Esophagus mucosa (tissue), 1 donor: ENCODE measurements around the gene TAB3. TPM values are rescaled to one million over a fixed set of nuclear protein-coding genes. Genes with fewer than 3 reads are reported as not detected.
"Not testable (repeated sequence)": the region's sequence is repeated elsewhere in the genome, so short reads cannot be mapped to it uniquely, and the experiment has no call there.

Source experiments
- ATAC-seq: fragments of 200-7000 bp; cut with Tn5 transposase; one replicate; pipeline ENCODE4 v1.9.1; 2020
- total RNA-seq: library from RNA; stranded (reverse); gene quantifications from one replicate; pipeline ENCODE4 v1.2.4, GENCODE V29; 2023
- donor health status: DM: yes; HTN: yes; CAD: no.

The TAB3 gene
- total RNA-seq, 1 donor from 2014 or later: 17.5 TPM

DNA sequence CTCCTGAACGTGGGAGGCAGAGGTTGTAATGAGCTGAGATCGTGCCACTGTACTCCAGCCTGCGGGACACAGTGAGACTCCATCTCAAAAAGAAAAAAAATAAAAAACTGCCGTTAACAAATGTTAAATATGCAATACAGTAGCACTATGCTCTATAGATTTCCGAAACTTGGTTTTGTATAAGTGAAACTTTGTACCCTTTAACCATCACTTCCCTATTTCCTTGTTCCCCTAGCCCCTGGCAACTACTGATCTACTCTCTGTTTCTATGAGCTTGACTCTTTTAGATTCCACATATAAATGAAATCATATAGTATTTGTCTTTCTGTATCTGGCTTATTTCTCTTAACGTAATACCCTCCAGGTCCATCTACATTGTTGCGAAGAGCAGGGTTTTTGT, 74.1 kb downstream of the TAB3 start:
- ATAC-seq: no peak

DNA sequence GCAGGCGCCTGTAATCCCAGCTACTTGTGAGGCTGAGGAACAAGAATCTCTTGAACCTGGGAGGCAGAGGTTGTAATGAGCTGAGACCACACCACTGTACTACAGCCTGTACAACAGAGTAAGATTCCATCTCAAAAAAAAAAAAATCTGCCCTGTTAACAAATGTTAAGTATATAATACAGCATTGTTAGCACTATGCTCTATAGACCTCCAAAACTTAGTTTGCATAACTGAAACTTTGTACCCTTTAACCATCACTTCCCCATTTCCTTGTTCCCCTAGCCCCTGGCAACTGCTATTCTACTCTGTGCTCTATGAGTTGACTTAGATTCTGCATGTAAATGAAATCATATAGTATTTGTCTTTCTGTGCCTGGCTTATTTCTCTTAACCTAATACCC, 76.7 kb downstream of the TAB3 start:
- no peak for ATAC-seq

DNA sequence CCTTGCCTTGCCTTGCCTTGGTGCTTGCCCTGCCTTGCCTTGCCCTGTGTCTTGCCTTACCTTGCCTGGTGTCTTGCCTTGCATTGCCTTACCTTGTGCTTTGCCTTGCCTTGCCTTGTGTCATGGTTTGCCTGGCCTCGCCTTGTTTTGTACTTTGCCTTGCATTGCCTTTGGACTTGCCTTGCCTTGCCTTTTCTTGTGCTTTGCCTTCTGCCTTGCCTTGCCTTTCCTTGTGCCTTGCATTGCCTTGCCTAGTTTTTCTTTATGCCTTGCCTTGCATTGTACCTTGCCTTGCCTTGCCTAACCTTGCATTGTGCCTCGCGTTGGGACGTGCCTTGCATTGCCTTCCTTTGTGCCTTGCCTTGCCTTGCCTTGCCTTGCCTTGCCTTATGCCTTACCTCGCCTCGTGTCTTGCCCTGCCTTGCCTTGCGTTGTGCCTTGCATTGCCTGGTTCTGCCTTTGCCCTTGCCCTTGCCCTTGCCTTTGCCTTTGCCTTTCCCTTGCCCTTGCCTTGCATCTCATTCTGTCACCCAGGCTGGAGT, 82.8 kb downstream of the TAB3 start:
- ATAC-seq: peak; percentile 42

DNA sequence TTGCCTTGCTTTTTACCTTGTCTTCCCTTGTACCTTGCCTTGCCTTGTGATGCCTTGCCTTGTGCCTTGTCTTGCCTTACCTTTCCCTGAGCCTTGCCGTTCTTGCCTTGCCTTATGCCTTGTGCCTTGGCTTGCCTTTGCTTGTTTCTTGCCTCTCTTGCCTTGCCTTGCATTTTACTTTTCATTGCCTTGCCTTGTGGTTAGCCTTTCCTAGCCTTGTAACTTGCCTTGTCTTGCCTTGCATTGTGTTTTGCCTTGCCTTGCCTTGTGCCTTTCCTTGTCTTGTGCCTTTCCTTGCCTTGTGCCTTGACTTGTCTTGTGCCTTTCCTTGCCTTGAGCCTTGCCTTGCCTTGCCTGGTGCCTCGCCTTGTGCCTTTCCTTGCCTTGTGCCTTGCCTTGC, 84.6 kb downstream of the TAB3 start:
- no peak for ATAC-seq

DNA sequence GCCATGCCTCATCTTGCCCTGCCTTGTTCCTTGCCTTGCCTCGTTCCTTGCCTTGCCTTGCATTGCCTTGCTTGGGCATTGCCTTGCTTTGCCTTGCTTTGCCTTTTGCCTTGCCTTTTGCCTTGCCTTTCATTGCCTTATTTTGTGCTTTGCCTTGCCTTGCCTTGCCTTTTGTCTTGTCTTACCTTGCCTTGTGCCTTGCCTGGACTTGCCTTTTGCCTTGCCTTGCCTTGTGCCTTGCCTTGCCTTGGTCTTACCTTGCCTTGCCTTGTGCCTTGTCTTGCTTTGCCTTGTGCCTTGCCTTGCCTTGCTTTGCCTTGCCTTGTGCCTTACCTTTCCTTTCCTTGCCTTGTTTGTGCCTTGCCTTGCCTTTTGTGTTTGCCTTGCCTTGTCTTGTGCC, 88.2 kb downstream of the TAB3 start:
- no peak for ATAC-seq

DNA sequence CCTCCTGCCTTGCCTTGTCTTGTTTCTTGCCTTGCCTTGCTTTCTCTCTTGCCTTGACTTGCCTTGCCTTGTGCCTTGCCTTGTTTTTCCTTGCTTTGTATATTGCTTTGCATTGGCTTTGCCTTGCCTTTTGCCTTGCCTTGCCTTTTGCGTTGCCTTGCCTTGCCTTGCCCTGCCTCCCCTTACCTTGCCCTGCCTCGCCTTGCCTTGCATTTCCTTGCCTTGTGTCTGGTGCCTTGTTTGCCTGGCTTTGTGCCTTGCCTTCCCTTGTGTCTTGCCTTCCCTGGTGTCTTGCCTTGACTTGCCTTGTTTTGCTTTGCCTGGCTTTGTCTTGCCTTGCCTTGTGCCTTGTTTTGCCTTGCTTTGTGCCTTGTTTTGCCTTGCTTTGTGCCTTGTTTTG, 89.7 kb downstream of the TAB3 start:
- no peak for ATAC-seq

DNA sequence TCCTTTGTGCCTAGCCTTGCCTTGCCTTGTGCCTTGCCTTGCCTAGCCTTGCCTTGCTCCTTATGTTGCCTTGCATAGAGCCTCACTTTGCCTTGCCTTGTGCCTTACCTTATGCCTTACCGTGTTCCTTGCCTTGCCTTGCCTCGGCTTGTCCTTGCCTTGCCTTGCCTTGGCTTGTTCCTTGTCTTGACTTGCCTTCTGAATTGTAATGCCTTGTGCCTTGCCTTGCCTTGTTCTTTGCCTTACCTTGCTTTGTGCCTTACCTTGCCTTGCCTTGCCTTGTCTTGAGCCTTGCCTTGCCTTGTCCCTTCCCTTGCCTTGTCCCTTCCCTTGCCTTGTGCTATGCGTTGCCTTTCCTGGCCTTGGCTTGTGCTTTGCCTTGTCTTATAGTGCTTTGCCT, 90.2 kb downstream of the TAB3 start:
- no peak for ATAC-seq

DNA sequence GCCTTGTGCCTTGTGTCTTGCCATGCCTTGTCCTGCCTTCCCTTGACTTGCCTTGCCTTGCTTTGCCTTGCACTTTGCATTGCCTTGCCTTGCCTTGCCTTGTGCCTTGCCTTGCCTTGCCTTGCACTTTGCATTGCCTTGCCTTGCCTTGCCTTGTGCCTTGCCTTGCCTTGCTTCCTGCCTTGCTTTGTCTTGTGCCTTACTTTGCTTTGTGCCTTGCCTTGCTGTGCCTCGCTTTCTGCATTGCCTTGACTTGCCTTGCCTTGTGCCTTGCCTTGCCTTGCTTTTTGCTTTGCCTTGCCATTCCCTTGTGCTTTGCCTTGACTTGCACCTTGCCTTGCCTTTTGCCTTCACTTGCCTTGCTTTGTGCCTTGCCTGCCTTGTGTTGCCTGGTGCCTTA, 91.8 kb downstream of the TAB3 start:
- not testable (repeated sequence) for ATAC-seq

DNA sequence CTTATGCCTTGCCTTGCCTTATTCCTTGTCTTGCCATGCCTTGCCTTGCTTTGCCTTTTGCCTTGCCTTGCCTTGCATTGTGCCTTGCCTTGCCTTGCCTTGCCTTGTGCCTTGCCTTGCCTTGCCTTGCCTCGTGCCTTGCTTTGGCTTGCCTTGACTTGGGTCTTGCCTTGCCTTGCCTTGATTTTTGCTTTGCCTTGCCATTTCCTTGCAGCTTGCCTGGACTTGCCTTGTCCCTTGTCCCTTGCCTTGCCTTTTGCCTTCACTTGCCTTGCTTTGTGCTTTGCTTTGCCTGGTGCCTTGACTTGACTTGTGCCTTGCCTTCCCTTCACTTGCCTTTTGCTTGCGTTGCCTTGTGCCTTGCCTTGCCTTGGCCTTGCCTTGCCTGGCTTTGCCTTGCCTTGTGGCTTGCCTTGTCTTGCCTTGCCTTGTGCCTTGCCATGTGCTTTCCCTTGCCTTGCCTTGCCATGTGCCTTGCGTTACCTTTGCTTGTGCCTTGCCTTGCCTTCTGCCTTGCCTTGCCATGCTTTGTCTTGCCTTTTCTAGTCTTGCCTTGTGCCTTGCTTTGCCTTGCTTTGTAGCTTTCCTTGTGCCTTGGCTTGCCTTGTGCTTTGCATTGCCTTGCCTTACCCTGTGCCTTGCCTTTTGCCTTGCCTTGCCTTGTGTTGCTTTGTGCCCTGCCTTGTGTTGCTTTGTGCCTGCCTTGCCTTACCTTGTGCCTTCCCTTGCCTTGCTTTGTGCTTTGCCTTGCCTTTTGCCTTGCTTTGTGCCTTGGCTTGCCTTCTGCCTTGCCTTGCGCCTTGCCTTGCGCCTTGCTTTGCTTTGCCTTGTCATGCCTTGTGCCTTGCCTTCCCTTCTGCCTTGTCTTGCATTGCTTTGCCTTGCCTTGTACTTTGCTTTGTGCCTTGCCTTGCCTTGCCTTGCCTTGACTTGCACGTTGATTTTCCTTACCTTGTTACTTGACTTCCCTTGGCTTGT, 92.8 kb downstream of the TAB3 start:
- ATAC-seq: no peak

DNA sequence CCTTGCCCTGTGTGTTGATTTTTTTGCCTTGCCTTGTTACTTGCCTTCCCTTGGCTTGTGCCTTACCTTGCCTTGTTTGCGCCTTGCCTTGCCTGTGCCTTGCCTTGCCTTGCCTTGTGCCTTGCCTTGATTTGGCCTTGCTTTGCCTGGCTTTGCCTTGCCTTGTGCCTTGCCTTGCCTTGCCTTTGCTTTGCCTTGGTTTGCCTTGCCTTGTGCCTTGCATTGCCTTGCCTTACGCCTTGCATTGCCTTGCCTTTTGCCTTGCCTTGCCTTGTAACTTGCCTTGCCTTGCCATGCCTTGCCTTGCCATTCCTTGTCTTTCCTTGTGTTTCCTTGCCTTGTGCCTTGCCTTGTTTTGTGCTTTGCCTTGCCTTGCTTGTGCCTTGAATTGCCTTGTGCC, 94.6 kb downstream of the TAB3 start:
- no peak for ATAC-seq

DNA sequence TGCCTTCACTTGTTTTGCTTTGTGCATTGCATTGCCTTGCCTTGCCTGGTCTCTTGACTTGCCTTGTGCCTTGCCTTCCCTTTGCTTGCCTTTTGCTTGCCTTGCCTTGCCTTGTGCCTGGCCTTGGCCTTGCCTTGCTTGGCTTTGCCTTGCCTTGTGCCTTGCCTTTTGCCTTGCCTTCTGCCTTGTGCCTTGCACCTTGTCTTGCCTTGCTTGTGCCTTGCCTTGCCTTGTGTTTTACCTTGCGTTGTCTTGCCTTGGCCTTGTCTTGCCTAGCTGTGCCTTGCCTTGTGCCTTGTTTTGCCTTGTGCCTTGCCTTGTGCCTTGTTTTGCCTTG, 95.3 kb downstream of the TAB3 start:
- no peak for ATAC-seq

DNA sequence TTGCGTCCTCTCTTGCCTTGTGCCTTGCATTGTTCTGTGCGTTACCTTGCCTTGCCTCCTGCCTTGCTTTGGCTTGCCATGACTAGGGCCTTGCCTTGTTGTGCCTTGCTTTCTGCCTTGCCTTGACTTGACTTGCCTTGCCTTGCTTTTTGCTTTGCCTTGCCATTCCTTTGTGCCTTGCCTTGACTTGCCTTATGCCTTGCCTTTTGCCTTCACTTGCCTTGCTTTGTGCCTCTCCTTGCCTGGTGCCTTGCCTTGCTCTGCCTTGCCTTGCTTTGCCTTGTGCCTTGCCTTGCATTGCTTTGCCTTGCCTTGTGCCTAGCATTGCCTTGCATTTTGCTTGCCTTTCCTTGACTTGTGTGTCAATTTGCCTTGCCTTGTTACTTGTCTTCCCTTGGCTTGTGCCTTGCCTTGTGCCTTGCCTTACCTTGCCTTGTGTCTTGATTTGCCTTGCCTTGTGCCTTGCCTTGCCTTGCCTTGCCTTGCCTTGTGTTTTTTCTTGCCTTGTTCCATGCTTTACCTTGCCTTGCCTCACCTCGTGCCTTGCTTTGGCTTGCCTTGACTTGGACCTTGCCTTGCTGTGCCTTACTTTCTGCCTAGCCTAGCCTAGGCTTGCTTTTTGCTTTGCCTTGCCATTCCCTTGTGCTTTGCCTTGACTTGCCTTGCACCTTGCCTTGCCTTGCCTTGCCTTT, 95.8 kb downstream of the TAB3 start:
- ATAC-seq: no peak

DNA sequence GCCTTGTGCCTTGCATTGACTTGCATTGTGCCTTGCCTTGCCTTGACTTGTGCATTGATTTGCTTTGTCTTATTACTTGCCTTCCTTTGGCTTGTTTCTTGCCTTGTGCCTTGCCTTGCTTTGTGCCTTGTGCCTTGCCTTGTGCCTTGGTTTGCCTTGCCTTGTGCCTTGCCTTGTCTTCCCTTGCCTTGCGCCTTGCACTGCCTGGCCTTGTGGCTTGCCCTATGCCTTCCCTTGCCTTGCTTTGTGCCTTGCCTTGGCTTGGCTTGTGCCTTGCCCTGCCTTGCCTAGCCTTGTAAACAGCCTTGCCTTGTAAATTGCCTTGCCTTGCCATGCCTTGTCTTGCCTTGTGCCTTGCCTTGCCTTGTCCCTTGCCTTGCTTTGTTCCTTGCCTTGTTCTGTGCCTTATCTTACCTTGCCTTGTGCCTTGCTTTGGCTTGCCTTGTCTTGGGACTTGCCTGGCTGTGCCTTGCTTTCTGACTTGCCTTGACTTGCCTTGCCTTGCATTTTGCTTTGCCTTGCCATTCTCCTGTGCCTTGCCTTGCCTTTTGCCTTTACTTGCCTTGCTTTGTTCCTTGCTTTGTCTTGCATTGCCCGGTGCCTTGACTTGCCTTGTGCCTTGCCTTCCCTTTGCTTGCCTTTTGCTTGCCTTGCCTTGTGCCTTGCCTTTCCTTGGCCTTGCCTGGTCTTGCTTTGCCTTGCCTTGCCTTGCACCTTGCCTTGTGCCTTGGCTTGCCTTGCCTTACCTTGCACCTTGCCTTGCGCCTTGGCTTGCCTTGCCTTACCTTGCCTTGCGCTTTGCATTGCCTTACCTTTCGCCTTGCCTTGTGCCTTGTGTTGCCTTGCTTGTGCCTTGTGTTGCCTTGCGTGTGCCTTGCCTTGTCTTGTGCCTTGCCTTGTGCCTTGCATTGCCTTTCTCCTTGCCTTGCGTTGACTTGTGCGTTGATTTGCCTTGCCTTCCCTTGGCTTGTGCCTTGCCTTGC, 97.5 kb downstream of the TAB3 start:
- ATAC-seq: no peak

DNA sequence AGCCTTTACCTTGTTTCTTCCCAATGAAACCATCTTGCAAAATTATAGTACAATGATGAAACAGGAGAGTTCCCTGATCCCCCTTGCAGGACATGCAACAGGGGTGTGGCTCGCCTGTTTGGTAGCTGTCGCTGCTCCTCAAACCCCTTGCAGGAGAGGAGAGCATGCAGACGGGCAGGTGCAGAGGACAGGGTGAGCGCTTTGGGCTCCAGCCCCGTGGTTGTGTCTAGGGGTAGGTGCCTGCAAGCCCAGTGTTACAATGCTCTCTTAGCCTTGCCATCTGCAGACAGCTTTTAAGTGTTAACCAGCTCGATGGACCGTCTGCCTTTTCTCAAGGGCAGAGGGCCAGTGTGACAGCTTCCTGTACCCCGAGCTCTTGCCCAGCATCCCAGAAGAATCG, 102.0 kb downstream of the TAB3 start:
- no peak for ATAC-seq

DNA sequence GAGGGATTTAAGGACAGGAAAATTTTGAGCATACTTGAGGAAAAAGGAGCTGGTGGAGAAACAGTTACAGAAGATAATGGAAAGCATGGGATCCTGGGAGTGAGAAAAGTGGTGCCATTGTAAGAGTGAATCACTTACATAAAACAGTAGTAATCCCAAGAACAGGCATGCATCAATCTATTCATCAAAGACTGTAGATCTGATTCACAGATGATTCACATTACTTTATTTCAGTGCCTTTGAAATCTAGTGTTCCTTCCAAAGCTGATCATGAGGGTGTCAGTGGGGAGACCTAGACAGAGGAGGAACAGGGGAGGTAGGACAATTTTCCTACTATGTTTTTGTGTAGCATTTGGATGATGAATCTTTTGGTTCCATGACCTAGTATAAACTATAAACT, 102.7 kb downstream of the TAB3 start:
- ATAC-seq: no peak

DNA sequence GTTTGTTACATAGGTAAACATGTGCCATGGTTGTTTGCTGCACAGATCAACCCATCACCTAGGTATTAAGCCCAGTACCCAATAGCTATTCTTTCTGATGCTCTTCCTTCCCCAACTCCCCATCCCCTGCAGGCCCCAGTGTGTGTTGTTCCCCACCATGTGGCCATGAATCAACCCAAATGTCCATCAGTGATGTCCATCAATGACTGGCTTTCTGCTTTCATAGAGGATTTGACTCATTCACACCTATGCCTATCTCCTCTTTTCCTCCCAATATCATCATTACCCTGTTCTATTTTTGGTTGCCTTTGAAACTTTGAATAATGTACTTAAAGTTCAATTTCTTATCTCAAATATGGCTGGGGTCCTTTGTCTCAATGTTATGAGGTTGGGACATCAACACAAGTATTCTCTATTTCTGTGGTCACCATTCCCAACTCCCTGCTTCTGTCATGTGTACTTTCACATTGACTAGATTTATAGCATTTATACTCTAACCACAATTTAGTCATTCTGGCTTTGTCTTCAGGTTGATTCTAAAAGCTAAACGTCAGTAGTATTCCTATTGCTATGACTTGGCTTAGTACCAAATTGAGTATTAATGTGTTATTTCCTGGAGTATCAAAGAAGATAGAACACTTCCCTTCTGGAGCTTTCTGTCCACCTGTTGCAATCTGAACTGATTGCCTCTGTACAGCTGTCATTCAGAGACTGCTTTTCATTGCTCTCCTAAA, 107.2 kb downstream of the TAB3 start:
- no peak for ATAC-seq

DNA sequence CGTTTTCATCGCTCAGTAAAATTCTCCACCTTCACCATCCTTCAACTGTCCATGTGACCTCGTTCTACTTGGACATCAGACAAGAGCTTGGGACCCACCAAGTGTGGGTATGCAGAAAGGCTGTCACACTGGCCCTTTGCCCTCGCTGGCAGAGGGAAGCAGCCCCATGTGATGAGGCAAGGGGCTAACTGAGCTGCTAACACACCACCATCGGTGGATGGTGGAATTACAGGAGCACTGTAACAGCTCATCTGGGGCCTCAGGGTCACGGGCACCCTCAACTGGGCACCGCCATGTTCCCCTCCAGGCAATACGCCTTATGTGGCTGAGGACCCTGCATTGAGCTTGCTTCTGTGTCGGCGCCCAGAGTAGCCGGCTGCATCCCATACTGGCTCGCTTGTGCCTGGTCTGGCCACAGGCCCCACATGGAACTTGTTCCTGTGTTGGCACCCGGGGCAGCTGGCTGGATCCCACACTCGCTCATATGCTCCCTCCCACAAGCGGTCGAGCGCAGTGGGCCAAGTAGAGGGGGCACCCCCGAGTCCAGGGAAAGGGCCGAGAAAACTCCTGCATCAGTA, 109.5 kb downstream of the TAB3 start:
- ATAC-seq: no peak

DNA sequence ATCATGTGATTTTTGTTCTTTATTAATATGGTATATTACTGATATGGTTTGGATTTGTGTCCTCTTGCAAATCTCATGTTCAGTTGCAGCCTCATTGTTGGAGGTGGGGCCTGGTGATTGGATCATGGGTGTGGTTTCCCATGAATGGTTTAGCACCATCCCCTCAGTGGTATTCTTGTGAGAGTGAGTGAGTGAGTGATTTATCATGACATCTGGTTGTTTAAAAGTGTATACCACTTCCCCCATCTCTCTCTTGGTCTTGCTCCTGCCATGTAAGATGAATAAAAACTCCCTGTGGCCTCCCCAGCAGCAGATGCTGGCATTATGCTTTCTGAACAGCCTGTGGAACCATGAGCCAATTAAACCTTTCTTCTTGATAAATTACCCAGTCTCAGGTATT, 111.5 kb downstream of the TAB3 start:
- ATAC-seq: no peak
